K562 (cell line): ENCODE results near the gene FAM124A. TPM values are rescaled to one million over a fixed set of nuclear protein-coding genes. Genes with fewer than 3 reads are reported as not detected.

Source experiments
- ATAC-seq: fragments of 200-7000 bp; cut with Tn5 transposase; 3 replicates; pipeline ENCODE4 v1.9.1; 2020; ENCODE audit warnings: moderate library complexity
- BruUV-seq: library from RNA; stranded (reverse); fragments of 400-500 nt; replicated peaks from 2 replicates; lab custom pipeline; 2021; lab: Mats Ljungman, UMichigan
- CTCF ChIA-PET: fragments of 300-600 bp; formaldehyde crosslinking; extraction: SDS; loops from one replicate; lab custom pipeline; 2021; ENCODE audit warnings: low intra/inter-chr PET ratio; lab: Yijun Ruan, JAX
- POLR2A ChIA-PET: fragments of 300-600, 350-650 bp; sonication (Branson Sonifier 250); formaldehyde crosslinking; extraction: SDS; loops from one replicate; lab custom pipeline; 2021; ENCODE audit warnings: antibody characterized with exemption, inconsistent platforms; lab: Yijun Ruan, JAX
- DNase-seq, 4 experiments: peaks; one replicate each; pipeline versions ENCODE4 v3.0.0 to v3.0.0-alpha.2; 2011 to 2018; ENCODE audit warnings: low spot score in 3 of 4, mixed read lengths in 3 of 4; ENCODE audit errors: extremely low read depth in 1 of 4
- FAIRE-seq: peaks from 2 replicates; lab custom pipeline; 2011; peaks lifted over from hg19 to GRCh38; lab: Jason Lieb, UNC
- H2AFZ ChIP-seq: 2 replicates; pipeline ENCODE4 v1.6.0; 2011; ENCODE audit warnings: low read depth, low read length, control low read depth, inconsistent platforms
- H3K27ac ChIP-seq: fragments of 200-600 bp; 3 replicates; pipeline ENCODE4 v1.8.0; 2011; ENCODE audit warnings: low read depth, mild to moderate bottlenecking, control low read depth, inconsistent platforms, low read length, moderate library complexity, mixed read lengths; ENCODE audit errors: extremely low read depth
- H3K27me3 ChIP-seq, 2 experiments: fragments of 300-600 bp in 1 of 2; 2 replicates in 1 of 2; 3 replicates in 1 of 2; pipeline versions ENCODE4 v1.6.0 to v1.8.0; 2011; ENCODE audit warnings: inconsistent platforms in 2 of 2, low read length in 2 of 2, mild to moderate bottlenecking in 1 of 2, mixed read lengths in 1 of 2, moderate library complexity in 1 of 2; ENCODE audit not compliant: control insufficient read depth in 2 of 2, insufficient read depth in 2 of 2
- H3K36me3 ChIP-seq: fragments of 300-600 bp; 3 replicates; pipeline ENCODE4 v1.8.0; 2011; ENCODE audit warnings: mild to moderate bottlenecking, low read length, inconsistent platforms; ENCODE audit not compliant: control insufficient read depth, insufficient read depth
- H3K4me1 ChIP-seq, 2 experiments: fragments of 200-600 bp in 1 of 2; replicated peaks in 1 of 2; 2 replicates in 1 of 2; 3 replicates in 1 of 2; pipeline versions ENCODE4 v1.5.1 to v1.8.0; 2011; ENCODE audit warnings: inconsistent platforms in 2 of 2, low read length in 2 of 2, mild to moderate bottlenecking in 1 of 2, mixed read lengths in 1 of 2, moderate library complexity in 1 of 2; ENCODE audit not compliant: control insufficient read depth in 2 of 2, insufficient read depth in 2 of 2
- H3K4me2 ChIP-seq: 2 replicates; pipeline ENCODE4 v1.6.1; 2011; ENCODE audit warnings: low read length, control low read depth, inconsistent platforms, mixed read lengths; ENCODE audit not compliant: insufficient read depth
- H3K4me3 ChIP-seq: fragments of 200-600 bp; sonication (generic), shearing (Covaris generic); 2 replicates; pipeline ENCODE4 v1.5.1; 2016; ENCODE audit warnings: control low read depth, inconsistent platforms
- H3K79me2 ChIP-seq: fragments of 200-600 bp; 3 replicates; pipeline ENCODE4 v1.8.0; 2011; ENCODE audit warnings: low read length, inconsistent platforms; ENCODE audit not compliant: control insufficient read depth, insufficient read depth
- H3K9ac ChIP-seq, 2 experiments: 2 replicates each; pipeline versions ENCODE4 v1.6.0 to v1.6.1; 2011; ENCODE audit warnings: low read depth in 2 of 2, low read length in 2 of 2, control low read depth in 1 of 2, inconsistent platforms in 1 of 2, mild to moderate bottlenecking in 1 of 2, mixed read lengths in 1 of 2; ENCODE audit not compliant: insufficient read depth in 1 of 2
- H3K9me1 ChIP-seq: one replicate; pipeline ENCODE4 v1.6.0; 2011; ENCODE audit warnings: inconsistent platforms, mild to moderate bottlenecking, low read length, moderate library complexity; ENCODE audit not compliant: control insufficient read depth, insufficient read depth
- H3K9me3 ChIP-seq: replicated peaks from 2 replicates; pipeline ENCODE4 v1.5.1; 2011; ENCODE audit warnings: low read depth, low read length, inconsistent platforms; ENCODE audit not compliant: control insufficient read depth, insufficient read depth
- H4K20me1 ChIP-seq: replicated peaks from 2 replicates; pipeline ENCODE4 v1.6.1; 2011; ENCODE audit warnings: low read length, inconsistent platforms, mixed read lengths; ENCODE audit not compliant: control insufficient read depth, insufficient read depth
- MEF2D ChIP-seq: conservative IDR thresholded peaks from 2 replicates; pipeline ENCODE4 v1.6.1; 2016; ENCODE audit warnings: low read depth, missing genetic modification characterization, missing compliant biosample characterization
- MTF1 ChIP-seq: fragments of 250-450 bp; sonication (Bioruptor Pico); IDR thresholded peaks from 2 replicates; pipeline ENCODE4 v1.9.0; 2021; ENCODE audit warnings: moderate library complexity, mild to moderate bottlenecking, inconsistent platforms, borderline replicate concordance
- NR3C1 ChIP-seq: sonication (generic); formaldehyde crosslinking; IDR thresholded peaks from 2 replicates; pipeline ENCODE4 v1.8.1; 2022; ENCODE audit warnings: missing genetic modification reagents
- PTTG1 ChIP-seq: fragments of 450-650 bp; IDR thresholded peaks from 2 replicates; pipeline ENCODE4 v1.6.1; 2016; ENCODE audit warnings: low read depth, mild to moderate bottlenecking, missing genetic modification characterization, missing compliant biosample characterization
- PYGO2 ChIP-seq: fragments of 450-650 bp; IDR thresholded peaks from 2 replicates; pipeline ENCODE4 v1.6.1; 2016; ENCODE audit warnings: mild to moderate bottlenecking, missing genetic modification characterization, moderate library complexity, missing compliant biosample characterization
- SETDB1 ChIP-seq: IDR thresholded peaks from one replicate; pipeline ENCODE4 v1.6.1; 2012; ENCODE audit warnings: low read length, control low read depth, inconsistent platforms
- ZNF695 ChIP-seq: fragments of 450-650 bp; formaldehyde crosslinking; IDR thresholded peaks from 2 replicates; pipeline ENCODE4 v1.4.0; 2020; ENCODE audit warnings: mild to moderate bottlenecking, moderate library complexity
- WGBS: fragments of 100-300 bp; shearing (Covaris generic); methylation state at CpG from one replicate; pipeline ENCODE4 v1.1.6; 2016; ENCODE audit warnings: low coverage, mixed read lengths; ENCODE audit not compliant: insufficient coverage; ENCODE audit errors: missing lambda C conversion rate; 5-methylcytosine and 5-hydroxymethylcytosine counted together
- in situ Hi-C: fragments of 300-500 bp; cut with MboI; formaldehyde crosslinking; loops from 4 replicates; pipeline ENCODE4 v1.15.0; 2018; ENCODE audit warnings: inconsistent platforms, mixed read lengths
- intact Hi-C: fragments of 100-400 bp; cut with micrococcal nuclease; formaldehyde crosslinking; loops from 2 replicates; pipeline ENCODE4 v1.14.2; 2022
- polyA plus RNA-seq, 8 experiments: library from polyadenylated mRNA; depleted of rRNA in 4 of 8; stranded (reverse) in 5 of 8; unstranded in 3 of 8; fragments of >200 nt; fragmentation: Nextera tagmentation in 2 of 8; fragmentation: Illumina TruSeq in 1 of 8; extraction: Ambion mirVana in 2 of 8; extraction: Trizol in 1 of 8; gene quantifications; 2 replicates each; pipeline versions ENCODE4 v1.2.1 to v1.2.3, GENCODE V29; 2011 to 2014; ENCODE audit warnings: inconsistent platforms in 1 of 8, missing spikeins in 1 of 8
- total RNA-seq, 7 experiments: library from RNA; depleted of rRNA in 6 of 7; stranded (reverse); fragments of >200 nt in 6 of 7; fragmentation: Illumina TruSeq in 2 of 7; extraction: Trizol in 2 of 7; gene quantifications; 2 replicates each; pipeline versions ENCODE4 v1.2.1 to v1.2.3, GENCODE V29; 2011 to 2021; ENCODE audit warnings: low replicate concordance in 1 of 7

Gene FAM124A
- total and polyA plus RNA-seq, 9 of the 15 experiments (the other 6 are each of a cell fraction or from before 2014, with no cell fraction given), result not detected

- intact Hi-C loops (no loop called here), in situ Hi-C loops (no loop called here)
- no peaks in the 10 kb centered on the region for H3K9me1 ChIP-seq
- TF ChIP-seq MEF2D (tag) (no peak), PYGO2 (tag) (no peak), NR3C1 (CRISPR knock-in tag) (no peak), SETDB1 (no peak), PTTG1 (tag) (no peak), ZNF695 (CRISPR knock-in tag) (no peak), MTF1 (CRISPR knock-in tag) (no peak)
- no peak overlapping the region for H3K9ac ChIP-seq
- no peak overlapping the region for H2AFZ ChIP-seq
- no peak for DNase-seq
- ATAC-seq, result no peak
- BruUV-seq, result no TSS peak
- FAIRE-seq, result no peak
- 0% methylated on average over 2 of the region's 2 CpGs for WGBS
- ChIA-PET POLR2A (no interaction called here), CTCF (no interaction called here)
- H3K79me2 ChIP-seq, result no peaks in the 10 kb centered on the region
- H4K20me1 ChIP-seq, result no peaks in the 10 kb centered on the region
- no peak overlapping the region for H3K27ac ChIP-seq
- H3K4me3 ChIP-seq, result no peak overlapping the region
- 0 out of 5 replicates have a peak, but pooled peaks cover 0 to 7% of the 10 kb centered on the region in 2 experiments for H3K27me3 ChIP-seq
- no peaks in the 10 kb centered on the region for H3K4me1 ChIP-seq
- no peak overlapping the region for H3K4me2 ChIP-seq
- no peaks in the 10 kb centered on the region for H3K36me3 ChIP-seq
- no peaks in the 10 kb centered on the region for H3K9me3 ChIP-seq
These were observed 20.3 kb upstream of the FAM124A start for GRCh38 chr13:51201886-51202285.
